D721Med (cell line): ENCODE data around the gene USP40.

Source experiments
- DNase-seq: peaks from one replicate; pipeline ENCODE4 v3.0.0; 2011; ENCODE audit warnings: low spot score; ENCODE audit not compliant: insufficient read length
- FAIRE-seq: peaks from 2 replicates; lab custom pipeline; 2011; peaks lifted over from hg19 to GRCh38; lab: Jason Lieb, UNC
- CTCF ChIP-seq: IDR thresholded peaks from 2 replicates; pipeline ENCODE4 v1.5.1; 2012; ENCODE audit warnings: mild to moderate bottlenecking, control low read depth; ENCODE audit not compliant: insufficient read depth; ENCODE audit errors: missing control alignments

Gene USP40

GRCh38 chr2:233458031-233458610 lies 108.5 kb downstream of the USP40 start:
- FAIRE-seq, result no peak
- TF ChIP-seq CTCF, result no peak
- DNase-seq, result no peak

GRCh38 chr2:233457356-233457755 lies 109.2 kb downstream of the USP40 start:
- TF ChIP-seq CTCF, result no peak
- FAIRE-seq, result no peak

GRCh38 chr2:233456934-233457333 lies 109.6 kb downstream of the USP40 start:
- TF ChIP-seq CTCF, result no peak
- FAIRE-seq (no peak), DNase-seq (no peak)

More at GRCh38 chr2:233457356-233457755, 109.2 kb downstream of the USP40 start:
- no peak for DNase-seq

GRCh38 chr2:233456111-233456510 lies 110.5 kb downstream of the USP40 start:
- FAIRE-seq (no peak), DNase-seq (no peak)
- no peak for TF ChIP-seq CTCF

- no peak for FAIRE-seq
- no peak for TF ChIP-seq CTCF
These were observed 111.1 kb downstream of the USP40 start for GRCh38 chr2:233455491-233455890.

GRCh38 chr2:233455006-233455405 lies 111.6 kb downstream of the USP40 start:
- DNase-seq (no peak), FAIRE-seq (no peak)
- no peak for TF ChIP-seq CTCF

More at GRCh38 chr2:233455491-233455890, 111.1 kb downstream of the USP40 start:
- no peak for DNase-seq

DNA sequence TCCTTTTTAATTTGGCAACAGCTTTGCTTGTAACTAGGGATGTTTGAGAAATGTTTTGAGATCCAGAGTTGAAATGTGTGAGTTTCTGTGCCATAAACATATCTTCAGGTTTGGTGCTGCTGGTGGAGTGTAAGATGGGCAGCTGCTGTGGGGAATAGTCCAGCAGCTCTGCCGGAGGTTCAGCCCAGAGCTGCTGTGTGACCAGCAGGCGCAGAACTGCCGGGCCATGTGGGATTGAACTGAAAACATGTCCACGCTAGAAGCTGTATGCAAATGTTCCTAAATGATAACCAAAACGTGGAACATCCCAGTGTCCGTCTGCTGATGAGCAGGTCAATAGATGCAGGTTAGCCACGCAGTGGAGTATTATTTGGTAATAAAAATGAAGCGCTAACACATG lies 112.7 kb downstream of the USP40 start:
- FAIRE-seq (no peak), DNase-seq (no peak)
- TF ChIP-seq CTCF, result no peak
